Ecto neural progenitor cell (in vitro differentiated cells): ENCODE measurements around the gene STK32A.
"Not testable (repeated sequence)": the region's sequence is repeated elsewhere in the genome, so short reads cannot be mapped to it uniquely, and the experiment has no call there.

Experiments
- DNase-seq: peaks from one replicate; pipeline ENCODE4 v3.0.0-alpha.2; 2018; ENCODE audit warnings: low spot score

Gene STK32A

GRCh38 chr5:147234825-147235635, at the start of gene STK32A:
Gene STK32A (plus strand): TSS chr5:147235026. CDS start chr5:147239635, 4,609 bp downstream.
- peak; percentile 85 for DNase-seq

GRCh38 chr5:147187099-147187540, 47.7 kb upstream of the STK32A start:
- no peak for DNase-seq

DNA sequence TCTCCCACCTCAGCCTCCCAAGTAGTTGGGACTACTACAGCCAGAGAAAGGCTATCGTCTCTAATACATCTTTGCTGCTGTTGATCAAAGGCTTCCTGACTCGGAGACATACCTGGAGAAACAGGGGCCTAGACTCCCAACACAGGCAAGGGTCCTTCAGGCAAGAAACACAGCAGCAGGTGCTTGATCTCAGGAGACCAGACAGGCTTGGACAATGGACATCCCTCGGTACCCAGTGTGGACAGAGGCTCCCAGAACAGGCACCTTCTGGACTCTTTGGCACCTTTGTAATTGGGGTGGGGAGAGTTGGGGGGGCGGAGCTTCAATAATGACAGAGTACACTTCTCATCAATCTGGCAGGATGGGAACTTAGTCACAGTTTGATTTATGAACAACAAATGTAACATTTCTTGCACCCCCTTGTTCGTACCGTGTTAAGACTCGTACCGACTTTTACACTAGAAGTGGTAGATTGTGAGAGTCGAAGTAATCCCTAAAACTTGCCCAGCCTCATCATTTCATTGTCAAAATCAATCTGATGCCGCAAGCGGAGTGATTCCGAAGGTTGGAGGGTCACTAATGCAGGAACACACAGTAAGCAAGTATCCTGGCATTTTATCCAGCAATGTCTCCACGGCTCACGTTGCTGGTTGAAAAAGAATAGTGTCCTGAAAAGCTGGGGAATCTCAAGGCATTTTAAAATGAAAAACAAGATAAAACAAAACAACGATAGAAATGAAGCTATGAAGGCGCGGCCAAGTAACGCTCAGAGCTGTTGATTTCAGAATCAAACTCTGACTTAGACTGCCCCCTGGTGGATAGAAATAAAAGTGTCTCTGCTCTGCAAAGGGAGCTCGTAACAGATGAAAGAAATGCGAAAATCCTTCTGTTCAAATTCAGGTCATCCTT, 46.4 kb upstream of the STK32A start:
- no peak for DNase-seq

DNA sequence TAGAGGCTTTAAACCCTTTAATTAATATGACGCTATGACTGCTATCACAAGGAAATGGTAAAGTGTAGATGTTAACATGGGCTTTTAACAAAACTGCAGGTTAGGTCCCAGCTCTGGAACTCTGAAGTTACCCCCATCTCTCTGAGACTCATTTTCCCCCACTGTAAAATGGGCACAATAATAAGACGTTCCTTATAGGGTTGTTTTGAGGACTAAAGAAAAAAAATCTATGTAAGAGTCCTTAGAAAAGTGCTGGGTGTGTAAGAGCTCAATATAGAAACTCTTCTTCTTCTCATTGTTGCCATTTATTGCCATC, 45.8 kb upstream of the STK32A start:
- DNase-seq: no peak

DNA sequence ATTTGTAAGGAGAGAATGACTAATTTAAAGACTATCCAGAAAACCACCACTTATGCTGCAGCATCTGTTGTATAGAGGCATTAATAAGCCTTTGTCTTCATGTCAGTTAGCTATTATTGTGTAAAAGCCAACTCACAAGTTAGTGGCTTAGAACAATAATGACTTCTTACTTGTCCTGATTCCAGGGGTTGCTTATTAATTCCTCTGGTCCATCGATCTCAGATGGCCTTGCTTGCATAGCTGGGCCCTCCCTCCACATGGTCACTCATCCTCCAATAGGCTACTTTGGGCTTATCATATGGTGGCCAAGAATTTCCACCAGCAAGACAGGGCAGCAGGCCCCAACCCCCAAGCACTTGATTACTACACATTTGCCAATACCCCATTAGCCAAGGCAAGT, 44.5 kb upstream of the STK32A start:
- DNase-seq: no peak

DNA sequence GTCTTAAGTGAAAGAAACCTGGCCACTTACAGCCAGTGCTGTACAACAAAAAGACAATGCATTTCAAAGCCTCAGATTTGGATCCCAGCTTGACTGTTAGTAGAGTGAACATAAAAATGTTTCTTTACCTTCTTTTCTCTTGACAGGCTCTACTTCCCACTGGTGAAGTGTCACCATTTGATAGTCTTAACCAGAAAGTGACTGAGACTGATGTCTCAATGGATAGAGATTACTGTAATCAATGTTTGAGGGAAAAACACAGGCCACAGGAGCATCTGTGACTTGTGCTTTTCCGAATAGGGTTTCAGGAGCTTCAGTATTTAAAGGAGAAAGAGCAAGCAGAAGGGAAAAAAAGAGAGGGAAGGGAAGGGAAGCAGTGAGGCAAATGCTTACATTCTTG, 41.7 kb upstream of the STK32A start:
- no peak for DNase-seq

- DNase-seq: no peak
These were observed 34.8 kb upstream of the STK32A start for GRCh38 chr5:147200004-147200403.

GRCh38 chr5:147203213-147203612, 31.6 kb upstream of the STK32A start:
- DNase-seq: no peak

DNA sequence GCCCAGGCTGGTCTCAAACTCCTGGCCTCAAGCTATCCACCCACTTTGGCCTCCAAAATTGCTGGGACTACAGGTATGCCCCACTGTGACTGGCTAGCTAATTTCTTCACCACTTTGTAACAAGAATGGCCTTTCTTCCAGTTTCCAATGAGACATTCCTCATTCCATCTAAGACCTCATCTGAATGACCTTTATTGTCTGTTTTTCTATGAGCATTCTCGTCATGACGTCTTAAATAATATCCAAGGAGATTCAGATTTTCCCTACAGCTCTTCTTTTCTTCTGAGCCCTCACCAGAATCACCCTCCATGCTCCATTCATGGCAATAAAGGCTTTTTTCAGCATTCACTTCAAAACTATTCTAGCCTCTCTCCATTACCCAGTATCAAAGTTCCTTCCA, 30.2 kb upstream of the STK32A start:
- DNase-seq: no peak

GRCh38 chr5:147208134-147208533, 26.7 kb upstream of the STK32A start:
- DNase-seq: no peak

DNA sequence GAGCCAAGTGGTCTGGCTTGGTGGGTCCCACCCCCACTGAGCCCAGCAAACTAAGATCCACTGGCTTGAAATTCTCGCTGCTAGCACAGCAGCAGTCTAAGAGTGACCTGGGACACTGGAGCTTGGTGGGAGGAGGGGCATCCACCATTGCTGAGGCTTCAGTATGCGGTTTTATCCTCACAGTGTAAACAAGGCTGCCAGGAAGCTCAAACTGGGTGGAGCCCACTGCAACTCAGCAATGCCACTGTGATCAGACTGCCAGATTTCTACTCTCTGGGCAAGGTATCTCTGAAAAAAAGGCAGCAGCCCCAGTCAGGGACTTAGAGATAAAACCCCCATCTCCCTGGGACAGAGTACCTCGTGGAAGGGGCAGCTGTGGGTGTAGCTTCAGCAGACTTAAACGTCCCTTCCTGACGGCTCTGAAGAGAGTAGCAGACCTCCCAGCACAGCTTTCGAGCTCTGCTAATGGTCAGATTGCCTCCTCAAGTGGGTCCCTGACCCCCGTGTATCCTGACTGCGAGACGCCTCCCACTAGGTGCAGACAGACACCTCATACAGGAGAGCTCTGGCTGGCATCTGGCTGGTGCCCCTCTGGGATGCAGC, 18.2 kb upstream of the STK32A start:
- DNase-seq: peak; percentile 50

DNA sequence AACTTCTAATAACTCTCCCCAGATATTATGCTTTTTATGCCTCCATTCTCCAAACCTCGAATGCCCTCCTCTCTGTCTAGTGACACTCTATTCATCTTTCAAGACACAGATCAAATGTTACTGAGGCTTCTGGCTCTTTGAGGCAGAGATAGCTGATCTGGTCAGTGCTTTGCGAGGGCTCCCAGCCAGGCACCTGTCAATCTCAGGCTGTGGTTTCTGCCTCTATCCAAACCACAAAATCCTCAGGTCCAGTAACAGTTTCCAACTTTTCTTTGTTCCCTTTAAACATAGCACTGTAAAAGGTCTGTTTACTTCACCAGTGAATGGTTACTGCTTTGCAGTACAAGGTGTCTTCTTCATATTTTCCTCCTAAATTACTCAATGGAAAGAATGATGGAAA, 11.5 kb upstream of the STK32A start:
- no peak for DNase-seq

DNA sequence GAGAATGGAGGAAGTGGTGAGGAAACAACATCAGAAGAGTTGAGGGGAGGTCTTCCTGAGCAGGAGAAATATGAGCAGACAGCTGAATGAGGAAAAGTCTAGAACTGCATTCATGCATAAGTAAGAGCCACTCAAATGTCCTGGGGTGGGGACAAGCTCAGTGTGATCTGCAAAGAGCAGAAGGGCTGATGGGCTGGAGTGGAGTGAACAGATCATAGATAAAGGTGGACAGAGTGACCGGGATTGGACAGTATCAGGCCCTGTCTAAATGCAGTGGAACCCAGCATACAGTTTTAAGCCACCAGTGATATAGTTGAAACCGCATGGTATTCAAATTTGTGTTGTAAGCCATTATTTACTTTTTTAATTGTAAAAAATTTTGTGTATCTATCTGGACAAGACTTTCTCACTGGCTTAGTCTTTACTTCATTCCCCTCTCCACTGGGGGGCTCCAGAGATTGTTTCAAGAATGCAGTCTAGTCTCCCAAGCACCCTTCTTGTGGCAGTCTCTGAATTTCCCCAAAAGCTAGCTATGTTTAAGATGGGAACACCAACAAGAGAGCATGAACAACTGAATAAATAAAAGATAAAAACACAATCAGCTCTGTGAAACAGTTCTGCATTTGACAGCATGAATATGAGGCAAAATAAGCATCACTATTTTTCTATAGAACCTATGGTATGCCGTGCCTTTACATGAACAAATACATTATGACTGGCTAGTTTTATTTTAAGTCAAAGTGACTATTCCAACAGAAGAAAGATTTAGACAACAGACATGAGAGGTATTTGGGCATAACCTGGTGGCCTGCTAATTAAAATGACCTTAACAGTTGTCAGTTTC, 10.7 kb upstream of the STK32A start:
- no peak for DNase-seq

DNA sequence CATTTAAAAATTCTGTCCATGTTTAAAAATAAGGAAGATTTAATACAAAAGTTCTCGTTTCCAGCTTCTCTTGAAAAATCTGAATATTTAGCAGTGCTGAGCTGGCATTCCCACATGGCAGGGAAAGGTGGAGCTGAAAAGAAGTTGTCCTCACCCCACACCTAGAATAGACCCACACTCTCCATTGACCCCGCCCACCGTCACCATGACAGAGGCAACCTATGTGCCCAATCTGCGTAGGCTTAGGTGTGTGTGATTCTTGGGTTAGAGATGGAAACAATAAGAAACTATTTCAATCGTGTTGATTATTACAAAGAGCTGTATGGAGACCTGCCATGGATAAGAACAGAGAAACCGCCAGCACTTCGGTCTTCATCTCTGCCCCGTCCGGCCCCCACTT, 8.9 kb upstream of the STK32A start:
- no peak for DNase-seq

DNA sequence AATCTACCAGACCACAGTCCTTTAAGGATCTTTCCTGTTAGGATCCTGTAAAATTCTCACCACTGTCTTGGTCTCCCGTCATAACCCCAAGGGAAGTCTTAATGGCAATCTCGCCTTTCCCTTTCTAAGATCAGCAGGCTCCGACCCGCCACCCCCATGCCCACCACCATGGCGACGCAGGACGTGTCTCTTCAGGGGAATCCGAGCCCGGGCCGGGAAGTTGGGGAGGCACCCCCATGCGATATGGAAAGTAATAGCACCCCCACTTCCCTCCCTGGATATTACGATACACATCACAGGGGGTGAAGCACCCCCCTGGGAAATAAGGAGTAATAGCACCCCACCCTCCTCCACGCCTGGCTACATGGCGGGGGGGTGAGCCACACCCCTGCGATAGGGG, 8.3 kb upstream of the STK32A start:
- DNase-seq: no peak

- no peak for DNase-seq
These were observed 494 bp upstream of the STK32A start for GRCh38 chr5:147234239-147234824.

DNA sequence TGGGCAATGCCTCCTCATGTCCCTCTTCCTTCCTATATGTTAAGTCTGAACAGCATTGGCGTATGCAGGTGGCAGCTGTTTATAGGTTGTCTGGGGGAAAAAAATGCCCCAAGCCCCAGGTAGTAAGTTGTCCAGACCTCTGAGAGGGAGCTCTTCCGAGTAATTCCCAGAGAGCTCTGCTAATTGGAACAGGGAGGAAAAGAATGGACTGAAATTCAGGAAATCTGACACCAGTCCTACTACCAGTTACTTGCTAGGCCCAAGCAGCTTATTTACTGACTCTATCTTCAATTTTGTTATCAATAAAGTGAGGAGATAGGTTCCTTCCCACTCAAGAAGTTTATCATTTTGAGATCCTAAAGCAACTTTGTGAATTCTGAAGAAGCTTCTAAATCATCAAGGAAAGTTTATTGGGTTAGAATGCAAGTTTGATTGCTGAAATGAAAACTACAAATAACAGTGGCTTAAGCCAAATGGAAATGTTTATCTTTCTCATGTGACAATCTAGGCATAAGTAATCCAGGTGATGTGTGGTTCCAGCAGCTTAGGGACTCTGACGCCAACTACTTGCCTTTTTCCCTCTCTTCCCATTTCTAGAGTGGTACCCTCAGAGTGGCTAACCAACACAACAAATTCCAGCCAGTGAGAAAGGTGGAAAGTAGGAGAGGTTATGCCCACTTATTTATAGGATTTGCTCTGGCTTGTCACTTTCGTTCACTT, 5.6 kb downstream of the STK32A start:
- DNase-seq: no peak

DNA sequence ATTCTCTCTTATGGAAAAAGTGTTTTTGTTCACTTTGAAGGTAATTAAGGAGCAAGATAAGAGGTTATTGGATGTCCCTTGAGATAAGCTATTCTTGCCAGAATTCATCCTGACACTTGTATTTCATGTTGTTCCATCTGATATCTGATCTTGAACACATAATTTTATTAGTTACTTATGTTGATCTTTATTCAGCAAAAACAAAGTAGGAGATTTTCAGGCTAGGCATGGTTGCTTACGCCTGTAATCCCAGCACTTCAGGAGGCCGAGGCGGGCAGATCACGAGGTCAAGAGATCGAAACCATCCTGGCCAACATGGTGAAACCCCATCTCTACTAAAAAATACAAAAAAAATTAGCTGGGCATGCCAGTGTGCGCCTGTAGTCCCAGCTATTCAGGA, 8.4 kb downstream of the STK32A start:
- DNase-seq: not testable (repeated sequence)

- DNase-seq: no peak
These were observed 10.7 kb downstream of the STK32A start for GRCh38 chr5:147245381-147246165.

GRCh38 chr5:147248561-147248960, 13.7 kb downstream of the STK32A start:
- no peak for DNase-seq
